PFSK-1 (cell line): ENCODE measurements around the gene PRIMA1.

ENCODE experiments used
- FOXP2 ChIP-seq: optimal IDR thresholded peaks from 2 replicates; pipeline ENCODE3; 2011; ENCODE audit warnings: borderline replicate concordance, control low read depth, inconsistent platforms; ENCODE audit not compliant: insufficient read depth; ENCODE audit errors: extremely low read length, extremely low read depth
- POLR2AphosphoS5 ChIP-seq: IDR thresholded peaks from 2 replicates; pipeline ENCODE4 v1.6.1; 2012; ENCODE audit warnings: low read depth, mild to moderate bottlenecking, control low read depth, low read length, moderate library complexity
- SIN3A ChIP-seq: IDR thresholded peaks from 2 replicates; pipeline ENCODE4 v1.6.1; 2012; ENCODE audit warnings: mild to moderate bottlenecking, low read length, moderate library complexity, borderline replicate concordance; ENCODE audit not compliant: insufficient read depth
- TAF1 ChIP-seq: IDR thresholded peaks from 2 replicates; pipeline ENCODE4 v1.6.1; 2012; ENCODE audit warnings: low read length, control low read depth, borderline replicate concordance; ENCODE audit not compliant: insufficient read depth
- TF ChIP-seq, protein P1 (sequence below), 2 experiments: IDR thresholded peaks; 2 replicates each; pipeline versions ENCODE4 v1.6.1 to v1.8.0; 2011 to 2012; ENCODE audit warnings: low read depth in 2 of 2, low read length in 2 of 2, control low read depth in 1 of 2, inconsistent platforms in 1 of 2, mild to moderate bottlenecking in 1 of 2, moderate library complexity in 1 of 2; ENCODE audit not compliant: insufficient read depth in 1 of 2

Gene PRIMA1

DNA sequence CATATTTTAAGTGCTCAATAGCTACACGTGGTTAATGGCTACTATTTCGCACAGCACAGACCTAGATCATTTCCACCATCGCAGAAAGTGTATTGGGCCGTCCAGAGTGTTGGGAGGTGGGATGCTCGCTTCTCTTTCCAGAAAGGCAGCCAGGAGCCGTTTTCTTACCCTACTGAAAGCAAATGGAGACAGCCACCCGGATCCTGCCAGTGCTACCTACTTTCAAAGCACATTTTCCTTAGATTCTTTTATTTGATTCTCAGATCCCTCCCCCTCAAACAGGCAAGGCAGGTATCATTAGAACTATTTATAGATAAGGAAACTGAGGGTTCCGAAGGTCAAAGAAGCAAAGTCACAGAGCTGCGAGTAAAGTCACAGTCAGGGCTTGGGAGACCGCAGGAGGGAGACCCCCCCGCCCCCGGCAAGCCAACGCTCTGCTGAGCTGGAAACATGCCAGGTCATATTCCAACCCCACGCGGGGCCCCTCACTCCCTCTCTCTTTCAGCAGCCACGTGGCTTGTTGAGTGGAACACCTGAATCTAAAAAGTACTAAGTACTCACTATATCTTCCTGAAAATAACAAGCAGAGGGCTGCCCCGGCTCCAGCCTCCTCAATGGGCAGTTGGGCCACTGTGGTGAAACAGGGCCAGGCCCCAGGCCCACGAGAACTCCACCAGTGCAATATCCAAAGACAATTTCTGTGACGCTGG lies 36.2 kb downstream of the PRIMA1 start:
- TF ChIP-seq FOXP2 (no peak), POLR2AphosphoS5 (no peak), TAF1 (no peak), SIN3A (no peak)
- TF ChIP-seq, protein P1, sequence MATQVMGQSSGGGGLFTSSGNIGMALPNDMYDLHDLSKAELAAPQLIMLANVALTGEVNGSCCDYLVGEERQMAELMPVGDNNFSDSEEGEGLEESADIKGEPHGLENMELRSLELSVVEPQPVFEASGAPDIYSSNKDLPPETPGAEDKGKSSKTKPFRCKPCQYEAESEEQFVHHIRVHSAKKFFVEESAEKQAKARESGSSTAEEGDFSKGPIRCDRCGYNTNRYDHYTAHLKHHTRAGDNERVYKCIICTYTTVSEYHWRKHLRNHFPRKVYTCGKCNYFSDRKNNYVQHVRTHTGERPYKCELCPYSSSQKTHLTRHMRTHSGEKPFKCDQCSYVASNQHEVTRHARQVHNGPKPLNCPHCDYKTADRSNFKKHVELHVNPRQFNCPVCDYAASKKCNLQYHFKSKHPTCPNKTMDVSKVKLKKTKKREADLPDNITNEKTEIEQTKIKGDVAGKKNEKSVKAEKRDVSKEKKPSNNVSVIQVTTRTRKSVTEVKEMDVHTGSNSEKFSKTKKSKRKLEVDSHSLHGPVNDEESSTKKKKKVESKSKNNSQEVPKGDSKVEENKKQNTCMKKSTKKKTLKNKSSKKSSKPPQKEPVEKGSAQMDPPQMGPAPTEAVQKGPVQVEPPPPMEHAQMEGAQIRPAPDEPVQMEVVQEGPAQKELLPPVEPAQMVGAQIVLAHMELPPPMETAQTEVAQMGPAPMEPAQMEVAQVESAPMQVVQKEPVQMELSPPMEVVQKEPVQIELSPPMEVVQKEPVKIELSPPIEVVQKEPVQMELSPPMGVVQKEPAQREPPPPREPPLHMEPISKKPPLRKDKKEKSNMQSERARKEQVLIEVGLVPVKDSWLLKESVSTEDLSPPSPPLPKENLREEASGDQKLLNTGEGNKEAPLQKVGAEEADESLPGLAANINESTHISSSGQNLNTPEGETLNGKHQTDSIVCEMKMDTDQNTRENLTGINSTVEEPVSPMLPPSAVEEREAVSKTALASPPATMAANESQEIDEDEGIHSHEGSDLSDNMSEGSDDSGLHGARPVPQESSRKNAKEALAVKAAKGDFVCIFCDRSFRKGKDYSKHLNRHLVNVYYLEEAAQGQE (IDR thresholded peaks at IDR 0.05; ENCODE audit: insufficient read depth in 1 of 2, low read depth in 2 of 2, low read length in 2 of 2) = no peak

DNA sequence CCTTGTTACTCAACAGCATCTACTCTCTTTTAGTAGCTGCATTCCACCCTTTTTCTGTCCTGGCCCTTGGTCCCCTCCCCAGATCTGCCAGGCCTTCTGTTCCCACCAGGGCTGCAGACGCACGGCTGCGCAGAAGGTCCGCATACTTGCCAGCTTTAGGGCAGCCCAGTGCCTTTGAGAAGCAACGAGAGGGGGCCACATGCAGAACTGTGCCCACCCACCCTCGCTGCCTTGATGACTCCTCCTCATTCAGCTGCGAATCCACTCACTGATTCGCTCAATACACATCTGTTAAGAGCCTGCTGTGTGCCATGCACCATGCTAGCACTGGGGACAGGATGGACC lies 39.2 kb downstream of the PRIMA1 start:
- TF ChIP-seq SIN3A = no peak
- TF ChIP-seq, protein P1 (IDR thresholded peaks at IDR 0.05; ENCODE audit: insufficient read depth in 1 of 2, low read depth in 2 of 2, low read length in 2 of 2) = no peak
- TF ChIP-seq FOXP2 = no peak
- TF ChIP-seq TAF1 = no peak

DNA sequence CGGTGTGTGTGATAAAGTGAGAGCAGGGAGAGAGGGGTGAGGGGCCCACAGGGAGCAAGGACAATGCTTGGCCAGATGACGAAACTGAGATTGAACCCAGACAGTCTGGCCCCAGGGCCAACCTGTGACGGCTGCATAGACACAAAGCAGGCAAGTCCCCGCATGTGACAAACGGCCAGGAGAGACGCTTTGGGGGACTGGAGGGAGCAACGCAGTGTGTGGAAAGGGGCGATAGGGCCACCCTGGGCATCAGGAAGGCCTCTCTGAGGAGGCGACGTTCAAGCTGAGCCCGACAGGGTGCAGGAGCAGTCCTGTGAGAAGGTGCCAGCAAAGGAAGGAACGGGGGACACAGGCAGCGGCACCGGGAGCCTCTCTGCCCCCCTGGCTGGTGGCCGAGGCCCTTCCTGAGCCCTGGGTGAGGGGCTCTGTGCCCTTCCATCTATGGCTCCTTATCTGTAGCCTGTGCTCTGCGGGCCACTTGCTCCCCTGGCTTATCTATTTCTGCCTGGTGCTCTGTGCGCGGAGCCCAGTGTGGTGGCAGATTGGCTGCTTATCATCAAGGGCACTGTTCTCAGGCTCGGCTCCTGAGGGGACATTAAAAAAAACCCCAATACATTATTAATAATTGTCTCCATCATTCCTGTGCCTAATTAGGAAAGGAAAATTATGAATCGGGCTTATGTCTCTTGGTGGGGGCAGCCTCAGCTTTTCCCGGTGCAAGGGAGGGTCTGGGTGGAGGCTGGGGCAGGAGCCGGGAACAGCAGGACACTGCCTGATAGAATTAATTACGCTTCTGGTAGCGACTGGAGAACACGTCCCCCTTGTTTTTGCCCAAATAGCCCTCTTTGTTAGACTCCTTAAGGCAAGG lies 39.8 kb downstream of the PRIMA1 start:
- TF ChIP-seq TAF1 = no peak
- no peak for TF ChIP-seq POLR2AphosphoS5
- TF ChIP-seq SIN3A = no peak
- TF ChIP-seq, protein P1 (IDR thresholded peaks at IDR 0.05; ENCODE audit: insufficient read depth in 1 of 2, low read depth in 2 of 2, low read length in 2 of 2) = no peak
- TF ChIP-seq FOXP2 = no peak

DNA sequence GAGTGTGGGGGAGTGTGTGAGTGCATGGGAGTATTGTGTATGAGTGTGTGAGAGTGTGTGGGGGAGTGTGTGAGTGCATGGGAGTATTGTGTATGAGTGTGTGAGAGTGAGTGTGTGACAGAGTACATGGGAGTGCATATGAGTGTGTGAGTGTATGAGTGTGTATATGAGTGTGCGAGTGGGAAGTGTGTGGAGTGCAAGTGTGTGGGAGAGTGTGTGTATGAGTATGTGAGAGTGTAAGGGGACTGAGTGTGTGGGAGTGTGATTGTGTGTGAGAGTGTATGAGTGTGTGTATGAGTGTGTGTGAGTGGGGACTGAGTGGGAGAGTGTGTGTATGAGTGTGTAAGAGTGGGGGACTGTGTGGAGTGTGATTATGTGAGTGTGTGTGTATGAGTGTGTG lies 40.7 kb downstream of the PRIMA1 start:
- TF ChIP-seq SIN3A (no peak), POLR2AphosphoS5 (no peak), TAF1 (no peak), FOXP2 (no peak)
- TF ChIP-seq, protein P1 (IDR thresholded peaks at IDR 0.05; ENCODE audit: insufficient read depth in 1 of 2, low read depth in 2 of 2, low read length in 2 of 2) = no peak
